Lower leg skin (tissue), 3 donors: Measurements from ENCODE around the gene TRPC1.
"Not testable (repeated sequence)": the region's sequence is repeated elsewhere in the genome, so short reads cannot be mapped to it uniquely, and the experiment has no call there.

ENCODE experiments used
- POLR2A ChIP-seq, 2 donors: fragments of 450-650 bp; IDR thresholded peaks; one replicate each; pipeline ENCODE4 v1.6.1; 2016 to 2017; ENCODE audit warnings: antibody characterized with exemption in 2 of 2, mild to moderate bottlenecking in 1 of 2, moderate library complexity in 1 of 2
- TF ChIP-seq, protein P1 (sequence below), 3 donors: fragments of 450-650 bp; IDR thresholded peaks; one replicate each; pipeline ENCODE4 v1.5.1; 2016; ENCODE audit warnings: antibody characterized with exemption in 3 of 3, mild to moderate bottlenecking in 3 of 3, moderate library complexity in 2 of 3

- TF ChIP-seq, protein P1, sequence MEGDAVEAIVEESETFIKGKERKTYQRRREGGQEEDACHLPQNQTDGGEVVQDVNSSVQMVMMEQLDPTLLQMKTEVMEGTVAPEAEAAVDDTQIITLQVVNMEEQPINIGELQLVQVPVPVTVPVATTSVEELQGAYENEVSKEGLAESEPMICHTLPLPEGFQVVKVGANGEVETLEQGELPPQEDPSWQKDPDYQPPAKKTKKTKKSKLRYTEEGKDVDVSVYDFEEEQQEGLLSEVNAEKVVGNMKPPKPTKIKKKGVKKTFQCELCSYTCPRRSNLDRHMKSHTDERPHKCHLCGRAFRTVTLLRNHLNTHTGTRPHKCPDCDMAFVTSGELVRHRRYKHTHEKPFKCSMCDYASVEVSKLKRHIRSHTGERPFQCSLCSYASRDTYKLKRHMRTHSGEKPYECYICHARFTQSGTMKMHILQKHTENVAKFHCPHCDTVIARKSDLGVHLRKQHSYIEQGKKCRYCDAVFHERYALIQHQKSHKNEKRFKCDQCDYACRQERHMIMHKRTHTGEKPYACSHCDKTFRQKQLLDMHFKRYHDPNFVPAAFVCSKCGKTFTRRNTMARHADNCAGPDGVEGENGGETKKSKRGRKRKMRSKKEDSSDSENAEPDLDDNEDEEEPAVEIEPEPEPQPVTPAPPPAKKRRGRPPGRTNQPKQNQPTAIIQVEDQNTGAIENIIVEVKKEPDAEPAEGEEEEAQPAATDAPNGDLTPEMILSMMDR (IDR thresholded peaks at IDR 0.05): not testable (repeated sequence)
- TF ChIP-seq POLR2A (IDR thresholded peaks at IDR 0.05): not testable (repeated sequence)
Observed at GRCh38 chr3:142714882-142715281, 9.0 kb upstream of the TRPC1 start.
